Esophagus squamous epithelium (tissue), 4 donors: ENCODE measurements around the gene NELL1.

Source experiments
- POLR2A ChIP-seq, 4 donors: fragments of 450-650 bp; IDR thresholded peaks; one replicate each; pipeline ENCODE4 v1.6.1; 2017; ENCODE audit warnings: antibody characterized with exemption in 4 of 4, mild to moderate bottlenecking in 4 of 4, moderate library complexity in 3 of 4
- TF ChIP-seq, protein P1 (sequence below), 6 experiments: fragments of 450-650 bp in 4 of 6; fragments of 200-600 bp in 2 of 6; sonication (generic) in 2 of 6; IDR thresholded peaks; one replicate each; pipeline ENCODE4 v1.5.1; 2016 to 2019; ENCODE audit warnings: antibody characterized with exemption in 6 of 6, mild to moderate bottlenecking in 4 of 6, moderate library complexity in 4 of 6

DNA sequence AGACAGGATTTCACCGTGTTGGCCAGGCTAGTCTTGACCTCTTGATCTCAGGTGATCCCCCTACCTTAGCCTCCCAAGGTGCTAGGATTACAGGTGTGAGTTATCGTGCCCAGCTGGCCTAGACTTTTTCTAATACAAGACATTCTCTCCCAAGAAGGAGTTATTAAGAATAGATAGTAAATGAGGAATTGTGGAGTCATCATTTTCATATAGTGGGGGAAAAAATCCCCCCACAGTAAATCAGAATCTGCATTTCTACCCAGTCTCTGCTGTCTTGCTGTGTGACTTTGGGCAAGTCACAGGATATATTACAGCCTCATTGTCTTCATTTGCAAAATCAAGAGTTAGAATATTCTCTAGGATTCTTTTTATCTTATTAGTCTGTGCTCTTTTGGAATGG is 48.4 kb upstream of the NELL1 start:
- TF ChIP-seq, protein P1, sequence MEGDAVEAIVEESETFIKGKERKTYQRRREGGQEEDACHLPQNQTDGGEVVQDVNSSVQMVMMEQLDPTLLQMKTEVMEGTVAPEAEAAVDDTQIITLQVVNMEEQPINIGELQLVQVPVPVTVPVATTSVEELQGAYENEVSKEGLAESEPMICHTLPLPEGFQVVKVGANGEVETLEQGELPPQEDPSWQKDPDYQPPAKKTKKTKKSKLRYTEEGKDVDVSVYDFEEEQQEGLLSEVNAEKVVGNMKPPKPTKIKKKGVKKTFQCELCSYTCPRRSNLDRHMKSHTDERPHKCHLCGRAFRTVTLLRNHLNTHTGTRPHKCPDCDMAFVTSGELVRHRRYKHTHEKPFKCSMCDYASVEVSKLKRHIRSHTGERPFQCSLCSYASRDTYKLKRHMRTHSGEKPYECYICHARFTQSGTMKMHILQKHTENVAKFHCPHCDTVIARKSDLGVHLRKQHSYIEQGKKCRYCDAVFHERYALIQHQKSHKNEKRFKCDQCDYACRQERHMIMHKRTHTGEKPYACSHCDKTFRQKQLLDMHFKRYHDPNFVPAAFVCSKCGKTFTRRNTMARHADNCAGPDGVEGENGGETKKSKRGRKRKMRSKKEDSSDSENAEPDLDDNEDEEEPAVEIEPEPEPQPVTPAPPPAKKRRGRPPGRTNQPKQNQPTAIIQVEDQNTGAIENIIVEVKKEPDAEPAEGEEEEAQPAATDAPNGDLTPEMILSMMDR (IDR thresholded peaks at IDR 0.05): no peak
- no peak for TF ChIP-seq POLR2A (IDR thresholded peaks at IDR 0.05)
